Amygdala (tissue), 56 donors: ENCODE data around the gene PSD4.

Experiments
- DNase-seq, 56 donors: peaks; one replicate each; lab custom pipeline; 2025; lab: John Stamatoyannopoulos, UW

The PSD4 gene

DNA sequence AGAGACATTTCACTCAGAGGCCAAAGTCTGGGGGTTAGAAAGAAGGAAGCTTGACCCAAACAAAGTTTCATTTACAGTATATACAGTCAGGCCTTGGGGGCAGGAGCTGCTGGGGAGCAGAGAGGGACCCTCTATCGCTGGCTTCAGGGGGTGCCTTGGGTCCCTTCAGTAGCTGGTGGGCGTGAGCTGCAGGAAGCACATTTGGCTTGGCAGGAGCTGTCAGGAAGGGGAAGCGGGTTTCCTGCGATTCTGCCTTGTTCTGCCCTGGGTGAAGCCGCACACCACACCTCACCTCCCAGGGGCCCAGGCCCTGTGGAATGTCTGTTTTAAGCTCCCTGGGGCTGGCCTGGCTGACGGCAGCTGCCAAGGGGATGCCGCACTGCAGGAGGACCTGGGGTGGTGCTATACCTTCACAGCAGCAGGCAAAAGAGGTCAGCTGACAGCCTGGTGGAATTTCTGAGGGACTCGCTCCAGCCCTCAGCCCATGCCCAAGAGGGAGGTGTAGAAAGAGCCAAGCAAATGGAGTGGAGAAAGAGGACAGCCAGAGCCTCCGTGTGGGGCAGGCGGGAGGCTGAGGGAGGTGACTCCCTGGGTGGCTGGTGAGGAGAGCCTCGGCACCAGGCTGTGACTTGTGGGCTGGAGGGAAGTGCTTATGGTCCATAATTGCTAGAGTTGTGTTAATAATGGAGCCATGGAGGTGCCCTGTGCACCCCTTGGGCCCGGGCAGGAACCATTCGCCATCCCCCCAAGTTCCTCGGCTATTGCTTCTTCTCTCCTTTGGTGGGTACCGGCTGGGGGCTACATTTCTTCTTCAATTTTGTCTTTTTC lies 43.9 kb downstream of the PSD4 start:
- DNase-seq, result no peak

DNA sequence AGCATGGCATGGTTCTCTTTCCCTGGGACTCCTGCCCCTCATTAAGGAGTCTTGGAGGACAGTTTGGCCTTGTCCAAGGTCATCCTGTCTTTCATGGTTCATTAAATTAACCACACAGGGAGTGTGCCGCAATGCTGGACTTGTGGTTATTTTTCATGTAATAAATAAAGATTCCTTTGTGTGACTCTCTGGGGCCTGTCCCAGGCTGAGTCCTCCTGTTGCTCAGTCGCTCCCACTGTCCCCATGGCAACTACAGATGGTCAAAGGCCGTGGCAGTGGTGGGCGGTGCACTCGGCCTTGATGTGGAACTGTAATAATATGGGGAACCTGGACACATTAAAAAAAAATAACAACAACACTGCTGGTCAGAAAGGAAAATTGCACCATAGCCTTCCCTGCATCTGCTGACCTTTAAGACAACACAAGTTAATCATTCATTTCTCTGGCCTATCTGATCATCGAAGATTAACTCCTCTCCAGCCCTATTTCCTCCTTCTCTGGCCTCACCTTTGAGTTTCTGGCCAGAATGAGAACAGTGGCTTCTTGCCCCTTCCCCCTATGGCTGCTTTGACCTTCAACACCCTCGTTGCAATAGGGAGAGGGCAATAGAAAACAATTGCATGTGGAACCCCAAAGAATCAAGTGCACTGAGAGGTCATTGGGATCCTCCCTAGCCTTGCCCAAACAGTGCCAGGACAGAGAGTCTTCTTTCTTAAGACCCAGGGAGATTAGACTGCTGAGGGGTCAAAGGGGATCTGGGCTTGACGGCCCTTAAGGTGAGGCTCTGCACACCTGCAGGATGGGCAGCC lies 44.7 kb downstream of the PSD4 start:
- peak in 12 of 56 donors; percentile 11 to 44 (median 22) for DNase-seq

- DNase-seq, result no peak
These were observed 45.3 kb downstream of the PSD4 start for GRCh38 chr2:113219092-113219441.

GRCh38 chr2:113219525-113219888 lies 45.7 kb downstream of the PSD4 start:
- no peak for DNase-seq

- peak in 1 of 56 donors; percentile 18 for DNase-seq
These were observed 46.3 kb downstream of the PSD4 start for GRCh38 chr2:113219889-113220641.

DNA sequence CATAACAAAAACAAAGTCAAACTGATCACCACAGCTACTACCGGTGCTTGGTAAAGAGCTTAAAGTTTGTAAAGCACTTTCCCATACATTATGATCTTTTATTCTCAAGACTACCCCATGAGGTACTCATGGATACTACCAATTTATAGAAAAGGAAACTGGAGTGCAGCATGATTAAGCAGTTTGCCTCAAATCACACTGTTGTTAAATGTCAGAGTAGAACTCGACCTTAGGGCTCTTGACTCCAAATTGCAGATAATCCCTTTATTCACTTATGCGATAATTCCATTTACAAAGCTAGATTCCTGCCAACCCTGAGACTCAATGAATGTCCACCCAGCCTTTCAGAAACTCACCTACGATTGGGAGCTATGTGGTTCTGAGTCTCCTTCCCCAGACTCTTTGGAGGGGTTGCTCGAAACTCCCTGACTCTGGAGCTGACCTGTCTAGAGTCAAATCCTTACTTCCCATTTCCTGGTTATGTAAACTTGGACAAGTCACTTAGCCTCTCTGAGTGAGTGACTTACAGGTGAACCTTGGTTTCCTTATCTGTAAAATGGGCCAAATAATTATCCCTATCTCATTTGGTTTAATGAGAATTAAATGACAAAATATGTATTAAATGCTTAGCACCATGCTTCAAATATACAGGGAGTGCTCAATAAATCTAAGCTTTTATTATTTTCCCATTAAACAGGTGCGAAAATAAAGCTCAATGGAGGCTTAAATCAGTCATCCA lies 47.4 kb downstream of the PSD4 start:
- no peak for DNase-seq

GRCh38 chr2:113221846-113222245 lies 48.1 kb downstream of the PSD4 start:
- no peak for DNase-seq

DNA sequence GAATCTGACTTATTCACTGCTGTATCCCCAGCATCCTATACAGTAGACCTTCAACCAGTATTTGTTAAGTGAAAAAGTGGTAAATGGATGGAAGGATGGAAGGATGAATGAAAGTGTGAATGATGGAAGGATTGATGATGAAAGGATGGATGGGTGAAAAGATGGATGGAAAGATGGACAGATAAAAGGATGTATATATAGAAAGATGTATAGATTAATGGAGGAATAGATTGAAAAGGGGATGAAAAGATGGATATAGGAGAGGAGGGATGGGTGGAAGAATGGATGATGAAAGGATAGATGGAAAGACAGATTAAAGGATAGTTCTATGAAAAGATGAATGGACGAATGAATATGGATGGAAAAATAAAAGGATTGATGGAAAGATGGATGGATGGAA lies 50.0 kb downstream of the PSD4 start:
- DNase-seq, result no peak

GRCh38 chr2:113224647-113225236 lies 51.0 kb downstream of the PSD4 start:
- DNase-seq, result no peak

GRCh38 chr2:113225263-113226259 lies 51.8 kb downstream of the PSD4 start:
- DNase-seq, result peak in 29 of 56 donors; percentile 12 to 68 (median 36)

DNA sequence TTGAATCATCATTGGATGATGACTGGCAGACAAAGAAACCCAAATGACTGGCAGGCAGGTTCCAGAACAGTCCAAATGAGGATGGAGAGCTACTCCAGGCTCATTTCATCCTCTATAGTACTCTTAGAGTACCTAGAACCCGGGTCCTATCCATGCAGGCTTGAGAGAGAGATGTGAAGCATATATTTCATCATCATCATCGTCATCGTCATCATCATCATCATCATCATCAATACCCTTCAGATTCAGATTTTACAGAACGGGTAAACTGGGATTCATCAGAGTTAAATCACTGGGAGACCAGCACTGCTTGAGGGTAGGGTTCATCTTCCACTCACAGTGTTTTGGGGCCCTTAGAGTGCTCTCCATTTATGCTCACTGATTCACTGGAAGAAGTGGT lies 52.7 kb downstream of the PSD4 start:
- no peak for DNase-seq

DNA sequence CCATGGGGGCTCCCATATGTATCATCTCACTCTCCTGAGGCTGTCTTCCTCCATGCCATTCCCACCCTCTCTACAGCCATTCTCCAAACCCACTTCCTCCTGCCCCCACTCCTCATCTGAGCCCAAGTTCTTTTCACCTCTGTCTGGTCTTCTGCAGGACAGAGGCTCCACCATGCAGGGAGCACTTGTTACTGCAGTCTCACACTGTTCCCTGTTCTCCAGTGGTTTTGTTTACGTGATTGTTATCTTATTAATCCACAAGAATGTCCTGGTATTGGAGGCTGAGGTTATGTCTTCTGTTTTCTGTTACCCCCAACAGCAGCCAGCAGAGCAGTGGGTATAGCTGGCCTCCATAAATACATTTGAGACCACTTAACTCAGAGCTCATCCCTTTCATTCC lies 53.5 kb downstream of the PSD4 start:
- no peak for DNase-seq

- DNase-seq, result no peak
These were observed 53.9 kb downstream of the PSD4 start for GRCh38 chr2:113227698-113228097.

DNA sequence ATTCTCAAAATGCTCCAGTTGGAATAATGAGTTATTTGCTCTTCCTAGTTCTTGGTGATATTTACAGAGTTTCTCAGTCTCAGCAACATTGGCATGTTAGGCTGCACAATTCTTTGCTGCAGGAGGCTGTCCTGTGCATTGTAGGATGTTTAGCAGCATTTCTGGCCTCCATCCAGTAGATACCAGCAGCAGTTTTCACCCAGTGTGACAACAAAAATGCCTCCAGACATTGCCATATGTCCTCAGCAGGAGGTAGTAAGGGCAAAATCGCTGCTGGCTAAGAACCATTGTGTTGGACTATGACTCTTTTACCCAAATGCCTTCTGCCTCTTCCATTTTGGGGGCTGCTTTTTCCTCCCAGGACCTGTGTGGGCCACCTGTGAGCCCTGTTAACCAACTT lies 54.6 kb downstream of the PSD4 start:
- DNase-seq, result no peak

DNA sequence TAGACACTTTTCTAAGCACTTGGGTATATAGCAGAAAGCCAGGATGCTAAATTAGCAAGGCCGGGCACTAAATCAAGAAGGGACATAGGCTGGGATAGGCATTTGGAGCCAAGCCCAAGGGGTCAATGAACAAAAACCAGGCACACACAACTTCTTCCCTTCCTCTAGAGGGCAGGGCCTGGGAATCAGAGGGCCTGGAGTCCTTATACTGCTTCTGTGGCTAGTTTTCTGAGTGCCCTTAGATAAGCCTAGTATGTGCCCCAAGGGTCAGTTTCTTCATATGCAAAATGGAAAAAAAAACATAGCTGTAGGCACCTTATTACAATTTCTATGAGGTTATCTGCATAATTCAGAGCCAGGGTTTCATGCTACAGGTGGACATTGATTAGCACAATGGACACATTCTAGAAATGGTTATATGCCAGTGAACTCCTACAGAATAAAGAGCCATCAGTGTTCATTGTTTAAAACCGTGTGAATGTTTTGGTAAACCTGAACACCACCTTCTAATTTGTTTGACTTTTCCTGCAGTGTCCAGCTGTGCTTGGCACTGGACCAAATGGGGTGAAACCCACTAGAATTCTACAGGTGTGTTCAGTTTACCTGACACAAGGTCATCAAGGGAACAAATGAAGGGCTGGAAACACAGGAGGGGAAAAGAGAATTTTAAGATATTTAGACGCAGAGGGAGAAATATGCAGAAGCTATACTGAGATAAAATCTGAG lies 55.4 kb downstream of the PSD4 start:
- no peak for DNase-seq

- DNase-seq, result no peak
These were observed 56.0 kb downstream of the PSD4 start for GRCh38 chr2:113229795-113230194.

GRCh38 chr2:113230531-113230930 lies 56.8 kb downstream of the PSD4 start:
- no peak for DNase-seq

GRCh38 chr2:113231064-113231463 lies 57.3 kb downstream of the PSD4 start:
- no peak for DNase-seq
